Adipose tissue (tissue), 3 donors: ENCODE data around the gene R3HDM1. TPM values are rescaled to one million over a fixed set of nuclear protein-coding genes. Genes with fewer than 3 reads are reported as not detected.
A peak's percentile ranks its signal among the peaks of the same experiment; 100 is the strongest.
"Not testable (repeated sequence)": the region's sequence is repeated elsewhere in the genome, so short reads cannot be mapped to it uniquely, and the experiment has no call there.

Experiments used
- H3K27ac ChIP-seq: one replicate; pipeline ENCODE4 v1.5.1; 2013; ENCODE audit warnings: low read depth, low read length
- WGBS, 3 donors: extraction: QIAGEN DNeasy Blood & Tissue Kit; methylation state at CpG; one replicate each; pipeline ENCODE4 v1.1.7; 2013; 5-methylcytosine and 5-hydroxymethylcytosine counted together
- polyA plus RNA-seq, 3 donors: library from polyadenylated mRNA; stranded (reverse); fragments of 200-250 nt; gene quantifications; one replicate each; pipeline ENCODE4 v1.2.3, GENCODE V29; 2013
- donor health status: healthy with polysubstance abuse.
- donor health status: Bipolar disorder and iron deficiency.
- donor health status: healthy.

R3HDM1 gene
- polyA plus RNA-seq, 3 donors, result 5.2 to 12.5 (median 10.3) TPM

DNA sequence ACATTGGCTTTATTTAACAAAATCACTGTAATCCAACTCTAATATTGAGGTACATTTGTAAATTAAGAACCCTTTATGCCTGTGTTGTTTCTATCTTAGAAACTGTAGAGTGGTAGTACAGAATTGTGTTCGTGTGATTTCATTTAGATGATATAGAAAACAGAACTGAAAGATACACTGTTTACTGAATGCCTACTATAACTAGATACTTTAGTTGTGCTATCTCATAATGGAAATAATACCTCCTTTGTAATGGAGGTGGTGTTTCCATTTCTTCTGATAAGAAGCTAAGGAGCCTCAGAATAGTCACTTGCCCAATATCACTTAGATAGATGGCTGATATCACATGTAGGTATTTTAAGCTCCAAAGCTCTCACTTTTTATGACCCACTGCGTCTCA, 147.8 kb downstream of the R3HDM1 start:
- 97 to 98% (median 98%) methylated on average over 2 of the region's 2 CpGs for WGBS, 3 donors

DNA sequence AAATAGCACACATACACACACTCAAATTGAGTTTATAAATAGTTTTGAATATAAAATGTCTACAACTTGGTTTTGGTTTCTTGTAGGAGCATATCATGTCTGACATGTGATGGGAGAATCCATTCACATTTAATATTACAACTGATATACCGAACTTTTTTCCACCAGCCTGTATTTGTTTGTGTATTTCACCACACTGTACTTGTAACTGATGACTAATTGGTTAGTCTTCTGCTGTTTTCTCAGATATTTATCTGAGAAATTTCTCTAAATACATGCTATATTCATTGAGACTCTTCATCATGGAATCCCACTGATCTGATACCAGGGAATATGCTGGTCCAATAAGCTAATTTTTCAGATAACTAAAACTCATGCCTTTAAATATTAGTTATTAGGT, 154.1 kb downstream of the R3HDM1 start:
- 82 to 100% (median 97%) methylated on average over 1 of the region's 1 CpG for WGBS, 3 donors
- no peak overlapping the region for H3K27ac ChIP-seq

More for the DNA sequence above, 147.8 kb downstream of the R3HDM1 start:
- no peak overlapping the region for H3K27ac ChIP-seq

DNA sequence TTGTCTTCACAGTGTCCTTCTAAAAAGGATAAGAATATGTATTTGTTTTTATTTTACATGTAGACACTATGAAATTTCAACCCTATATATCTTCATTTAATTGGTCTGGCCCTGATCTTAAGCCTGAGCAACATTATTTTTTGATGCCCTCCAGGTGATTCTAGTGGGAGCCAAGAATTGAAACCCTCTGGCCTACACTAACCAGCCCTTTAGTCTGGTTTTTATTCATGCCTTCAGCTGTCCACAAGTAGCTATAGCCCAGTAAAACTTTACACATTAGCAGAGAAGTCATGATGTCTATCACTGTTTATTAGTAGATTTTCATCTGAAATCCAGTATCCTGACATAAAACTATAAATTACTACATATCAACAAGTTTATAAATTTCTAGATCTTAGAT, 157.7 kb downstream of the R3HDM1 start:
- no peak overlapping the region for H3K27ac ChIP-seq

DNA sequence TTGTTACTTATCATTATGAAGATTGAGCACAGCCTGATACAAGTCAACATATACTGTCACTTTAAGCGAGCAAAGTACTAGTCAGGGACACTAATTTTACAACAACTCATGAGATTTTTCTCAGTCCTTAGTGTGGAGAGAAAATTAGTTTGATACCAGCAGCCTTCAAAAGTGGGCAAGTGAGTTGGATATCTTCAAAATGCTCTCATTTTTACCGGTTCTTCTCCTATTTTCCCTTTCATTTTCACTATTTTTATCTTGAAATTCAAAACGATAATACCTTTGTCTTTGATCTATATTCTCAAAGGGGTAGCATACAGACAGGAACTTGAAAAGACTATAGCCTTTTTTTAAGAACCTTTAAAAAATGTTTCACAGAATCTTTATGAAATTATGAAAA, 158.4 kb downstream of the R3HDM1 start:
- 77 to 79% (median 79%) methylated on average over 3 of the region's 3 CpGs for WGBS, 3 donors
- H3K27ac ChIP-seq, result no peak overlapping the region

DNA sequence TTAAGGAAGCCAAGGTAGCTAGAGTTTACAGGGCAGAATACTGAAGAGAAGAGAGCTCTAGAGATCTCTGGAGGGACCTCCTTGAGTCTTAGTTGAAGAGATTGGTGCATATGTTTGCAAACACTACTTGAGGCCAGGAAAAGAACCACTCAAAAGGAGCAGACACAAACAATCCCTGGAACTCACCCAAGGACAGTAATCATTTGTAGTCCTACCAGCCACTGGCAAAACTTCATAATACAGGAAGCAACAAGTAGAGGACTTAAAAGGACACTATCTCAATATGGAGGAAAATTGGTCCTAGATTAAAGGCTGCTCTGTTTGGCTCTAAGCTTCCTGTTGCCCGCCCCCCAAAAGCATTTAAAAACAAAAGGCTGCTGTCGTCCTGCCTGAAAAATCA, 163.4 kb downstream of the R3HDM1 start:
- H3K27ac ChIP-seq, result no peak overlapping the region
- WGBS, 3 donors, result 69 to 80% (median 79%) methylated on average over 2 of the region's 2 CpGs

DNA sequence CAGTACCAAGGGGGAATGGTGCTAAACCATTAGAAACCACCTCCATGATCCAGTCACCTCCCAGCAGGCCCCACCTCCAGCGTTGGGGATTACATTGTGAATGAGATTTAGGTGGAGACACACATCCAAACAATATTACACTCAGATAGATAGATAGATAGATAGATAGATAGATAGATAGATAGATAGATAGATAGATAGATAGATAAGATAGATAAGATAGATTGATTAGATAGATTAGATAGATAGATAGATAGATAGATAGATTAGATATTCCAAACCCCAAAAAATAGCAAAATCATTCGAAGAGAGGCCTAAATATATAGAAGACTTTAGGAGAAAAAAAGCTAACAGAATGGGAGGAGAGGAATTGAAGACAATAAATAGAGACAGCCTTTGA, 167.6 kb downstream of the R3HDM1 start:
- no peak overlapping the region for H3K27ac ChIP-seq
- 94 to 98% (median 98%) methylated on average over 2 of the region's 2 CpGs for WGBS, 3 donors

DNA sequence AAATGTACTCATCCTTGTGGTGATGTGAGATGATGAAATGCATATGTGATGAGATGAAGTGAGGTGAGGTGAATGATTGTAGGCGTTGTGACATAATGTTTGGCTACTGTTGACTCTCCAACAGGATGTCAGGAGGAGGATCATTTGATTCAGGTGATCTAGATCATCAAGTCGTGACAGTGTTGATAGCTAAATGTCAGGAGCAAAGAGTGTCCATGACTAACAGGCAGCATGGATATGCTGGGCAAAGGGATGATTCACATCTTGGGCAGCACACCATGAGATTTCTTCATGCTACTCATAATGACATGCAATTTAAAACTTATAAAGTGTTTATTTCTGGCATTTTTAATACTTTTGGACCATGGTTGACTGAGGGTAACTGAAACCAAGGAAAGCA, 170.2 kb downstream of the R3HDM1 start:
- H3K27ac ChIP-seq, result no peak overlapping the region
- WGBS, 3 donors, result 89 to 96% (median 93%) methylated on average over 2 of the region's 2 CpGs

DNA sequence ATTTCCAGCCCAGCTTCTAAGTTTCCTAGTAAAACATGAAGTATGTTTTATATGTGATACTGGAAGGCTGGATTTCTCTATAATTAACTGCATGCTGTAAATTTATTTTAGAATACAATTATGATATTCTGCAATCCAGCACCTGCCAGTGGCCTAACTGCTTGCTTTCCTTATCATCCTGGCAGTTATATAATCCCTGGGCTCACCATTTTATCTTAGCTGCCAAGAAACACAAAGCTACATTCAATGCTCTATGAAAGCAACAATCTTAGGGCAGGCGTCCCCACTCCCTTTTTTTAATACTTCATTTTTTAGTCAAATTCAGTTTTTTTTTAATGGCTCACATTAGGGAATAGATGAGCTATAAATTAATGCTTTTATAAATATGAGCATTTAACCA, 172.0 kb downstream of the R3HDM1 start:
- 23 to 70% (median 52%) methylated on average over 1 of the region's 1 CpG for WGBS, 3 donors

DNA sequence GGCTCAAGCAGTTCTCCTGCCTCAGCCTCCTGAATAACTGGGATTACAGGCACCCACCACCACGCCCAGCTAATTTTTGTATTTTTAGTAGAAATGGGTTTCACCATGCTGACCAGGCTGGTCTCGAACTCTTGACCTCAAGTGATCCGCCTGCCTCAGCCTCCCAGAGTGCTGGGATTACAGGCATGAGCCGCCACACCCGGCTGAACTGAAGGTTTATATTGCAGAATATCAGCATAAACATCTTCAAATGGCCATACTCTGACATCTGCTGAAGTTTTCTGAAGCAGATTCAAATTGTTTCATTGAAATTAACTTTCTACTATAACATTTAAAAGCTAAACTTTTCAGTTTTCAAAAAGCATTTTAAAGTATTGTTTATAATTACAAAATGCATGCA, 172.8 kb downstream of the R3HDM1 start:
- H3K27ac ChIP-seq, result not testable (repeated sequence)
- WGBS, 3 donors, result 93 to 98% (median 95%) methylated on average over 5 of the region's 5 CpGs

More for the DNA sequence above, 172.0 kb downstream of the R3HDM1 start:
- H3K27ac ChIP-seq, result no peak overlapping the region

DNA sequence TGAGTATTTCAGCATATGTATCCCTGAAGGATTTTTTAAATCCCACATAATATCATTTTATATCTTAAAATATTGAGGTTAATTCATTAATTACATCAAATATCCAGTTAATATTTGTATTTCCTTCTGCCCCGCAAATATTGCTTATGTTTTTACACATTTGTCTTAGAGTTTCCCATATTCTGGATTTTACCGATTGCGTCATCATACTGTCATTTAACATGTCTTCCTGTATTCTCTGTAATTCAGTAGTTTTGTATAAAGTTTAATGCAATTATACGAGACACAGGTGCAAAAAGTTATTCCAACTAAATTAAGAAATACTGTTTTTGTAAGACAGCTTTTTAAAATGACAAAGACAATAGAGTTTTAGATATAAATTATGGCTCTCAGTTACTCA, 176.9 kb downstream of the R3HDM1 start:
- WGBS, 3 donors, result 88 to 97% (median 89%) methylated on average over 4 of the region's 4 CpGs
- no peak overlapping the region for H3K27ac ChIP-seq

DNA sequence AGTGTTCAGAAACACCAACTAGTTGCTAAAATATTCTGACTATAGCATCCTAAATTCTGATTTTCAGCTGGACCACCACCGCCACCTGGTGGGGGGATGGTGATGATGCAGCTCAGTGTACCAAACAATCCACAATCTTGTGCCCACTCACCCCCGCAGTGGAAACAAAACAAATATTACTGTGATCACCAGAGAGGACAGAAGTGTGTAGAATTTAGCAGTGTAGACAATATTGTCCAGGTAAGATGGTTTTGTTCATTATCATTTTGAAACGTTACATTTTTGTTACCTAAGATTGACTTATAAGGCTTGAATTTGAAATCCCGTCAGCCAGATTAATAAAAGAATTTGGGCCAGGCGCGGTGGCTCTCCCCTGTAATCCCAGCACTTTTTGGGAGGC, 178.7 kb downstream of the R3HDM1 start:
- 56 to 65% (median 64%) methylated on average over 6 of the region's 6 CpGs for WGBS, 3 donors

DNA sequence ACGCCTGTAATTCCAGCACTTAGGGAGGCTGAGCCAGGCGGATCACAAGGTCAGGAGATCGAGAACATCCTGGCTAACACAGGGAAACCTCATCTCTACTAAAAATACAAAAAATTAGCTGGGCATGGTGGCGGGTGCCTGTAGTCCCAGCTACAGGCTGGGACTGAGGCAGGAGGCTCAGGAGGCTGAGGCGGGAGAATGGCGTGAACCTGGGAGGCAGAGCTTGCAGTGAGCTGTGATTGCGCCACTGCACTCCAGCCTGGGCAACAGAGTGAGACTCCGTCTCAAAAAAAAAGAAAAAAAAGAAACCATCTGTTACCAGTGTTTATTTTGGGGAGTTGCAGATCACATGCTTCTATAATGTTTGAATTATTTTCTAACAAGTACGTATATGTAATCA, 183.8 kb downstream of the R3HDM1 start:
- H3K27ac ChIP-seq, result not testable (repeated sequence)
- WGBS, 3 donors, result 93 to 97% (median 97%) methylated on average over 9 of the region's 9 CpGs

More for the DNA sequence above, 178.7 kb downstream of the R3HDM1 start:
- no peak overlapping the region for H3K27ac ChIP-seq

DNA sequence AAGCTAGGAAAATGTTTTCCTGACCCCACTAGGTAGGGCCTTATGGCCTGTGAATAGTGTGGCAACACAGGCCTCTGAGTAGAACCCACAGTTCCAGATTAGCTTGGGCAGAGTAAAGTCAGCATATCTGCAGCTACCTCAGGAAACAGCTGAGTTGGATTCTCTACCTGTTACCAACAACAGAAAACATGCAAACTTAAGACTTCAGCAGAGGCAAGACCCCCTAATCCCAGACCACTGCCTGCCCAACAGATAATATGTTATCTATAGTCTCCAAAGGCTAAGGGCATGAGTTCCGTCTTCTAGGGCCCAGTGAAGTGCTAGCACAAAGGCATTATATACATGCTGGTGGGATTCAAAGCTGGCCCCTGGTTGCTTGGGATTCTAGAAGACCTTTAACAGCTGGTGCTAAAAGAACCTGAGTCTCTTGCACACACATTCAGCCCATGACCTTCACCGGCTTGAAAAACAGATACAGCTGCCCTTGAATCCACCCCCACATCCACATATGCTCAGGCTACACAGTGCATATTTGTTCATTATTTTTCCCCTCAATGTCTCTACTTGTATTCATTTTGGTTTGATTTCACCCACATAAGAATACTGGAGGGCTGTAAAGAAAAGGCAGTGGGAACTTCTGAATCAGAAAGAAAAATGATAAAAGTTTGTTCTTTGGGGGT, 196.9 kb downstream of the R3HDM1 start:
- no peak overlapping the region for H3K27ac ChIP-seq
- 42 to 94% (median 87%) methylated on average over 2 of the region's 2 CpGs for WGBS, 3 donors

DNA sequence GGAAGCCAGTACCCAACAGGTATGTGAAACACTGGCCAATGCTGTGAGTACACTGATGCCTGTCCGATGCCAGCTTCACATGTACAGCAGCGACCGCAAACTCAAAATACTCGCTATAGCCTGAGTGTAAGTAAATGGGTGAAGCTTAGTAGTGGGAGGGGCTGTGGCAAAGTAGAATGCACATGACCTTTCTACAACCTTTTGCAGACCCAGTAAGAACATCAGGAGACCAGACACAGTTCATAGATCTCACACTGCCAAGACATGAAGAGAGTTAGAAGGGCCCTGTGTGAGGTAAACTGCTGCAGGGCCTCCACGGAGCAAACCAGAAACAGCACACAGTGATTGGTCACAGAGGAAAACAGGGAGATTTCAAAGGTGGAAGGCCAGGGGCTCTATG, 201.3 kb downstream of the R3HDM1 start:
- 91 to 96% (median 92%) methylated on average over 5 of the region's 5 CpGs for WGBS, 3 donors
- H3K27ac ChIP-seq, result no peak overlapping the region

DNA sequence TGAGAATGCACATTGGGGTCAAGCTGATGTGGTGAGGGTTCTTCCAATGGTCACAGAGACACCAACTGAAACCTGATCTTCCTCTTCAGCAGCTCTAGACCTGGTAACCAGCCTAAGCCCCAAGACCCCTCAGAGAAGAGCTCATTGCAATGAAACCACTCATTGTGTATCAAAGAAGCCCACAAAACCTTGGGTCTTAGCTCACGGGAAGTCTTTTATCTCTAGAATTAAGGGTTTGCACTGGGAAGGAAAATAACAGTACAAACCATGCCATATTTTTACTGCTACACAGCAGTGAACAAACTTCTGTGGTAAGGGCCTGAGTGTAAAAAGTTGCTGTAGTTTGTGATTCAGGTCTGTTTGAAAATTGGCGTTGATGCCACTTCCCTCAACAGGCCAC, 201.8 kb downstream of the R3HDM1 start:
- 89 to 93% (median 93%) methylated on average over 2 of the region's 2 CpGs for WGBS, 3 donors
- H3K27ac ChIP-seq, result no peak overlapping the region

DNA sequence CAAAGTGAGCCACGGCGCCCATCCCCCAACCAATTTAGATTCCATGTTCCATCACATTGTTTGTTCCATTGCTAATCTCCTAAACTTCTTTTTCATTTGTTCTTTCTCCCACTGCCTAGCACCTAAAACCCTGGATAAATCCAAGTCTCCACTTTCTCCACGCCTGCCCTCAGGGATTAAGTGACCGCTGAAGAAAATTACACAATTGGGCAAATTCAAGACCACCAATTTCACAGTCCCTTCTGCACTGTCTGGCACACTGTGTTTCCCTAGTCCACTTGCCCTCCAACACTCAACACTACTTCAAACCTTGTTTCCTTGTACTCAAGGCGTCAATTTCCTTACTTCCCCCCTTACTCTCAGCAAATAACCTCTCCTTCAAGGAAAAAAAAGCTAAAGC, 205.3 kb downstream of the R3HDM1 start:
- no peak overlapping the region for H3K27ac ChIP-seq
- 94 to 96% (median 95%) methylated on average over 5 of the region's 5 CpGs for WGBS, 3 donors

DNA sequence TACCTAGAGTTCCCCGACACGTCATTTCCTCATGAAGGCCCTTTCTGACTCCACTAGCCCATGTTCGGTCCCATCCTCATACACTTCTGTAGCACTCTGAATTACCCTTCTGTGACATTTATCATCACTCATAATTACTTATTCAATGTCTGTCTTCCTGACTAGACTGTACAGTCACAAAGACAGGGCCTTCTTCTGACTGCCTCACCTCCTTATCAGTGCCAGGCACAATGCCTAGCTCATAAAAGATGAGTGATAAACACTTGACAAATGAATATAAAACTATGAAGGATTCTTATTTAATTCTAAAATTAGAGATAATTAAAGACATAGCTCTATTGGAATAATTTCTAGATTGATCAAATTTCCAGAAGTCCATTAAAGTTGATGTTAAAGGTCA, 208.9 kb downstream of the R3HDM1 start:
- WGBS, 3 donors, result 95 to 98% (median 96%) methylated on average over 3 of the region's 3 CpGs
- H3K27ac ChIP-seq, result no peak overlapping the region

DNA sequence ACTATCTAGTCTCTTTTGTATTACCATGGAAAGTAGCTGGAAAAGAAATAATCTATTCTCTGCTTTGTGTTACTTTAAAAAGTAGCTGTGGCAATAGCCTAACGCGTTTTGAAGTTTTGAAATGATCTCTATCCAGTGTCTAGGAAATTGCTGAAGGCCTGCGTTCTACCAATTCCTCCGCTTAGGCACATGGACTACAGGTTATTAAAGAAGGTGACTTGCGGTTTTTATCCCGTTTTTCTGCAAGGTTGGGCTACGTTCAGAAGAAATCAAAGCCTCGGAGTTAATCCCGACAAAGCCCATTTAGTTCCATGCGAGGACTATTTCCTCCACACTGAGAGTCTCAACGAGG, 209.7 kb downstream of the R3HDM1 start:
- H3K27ac ChIP-seq, result no peak overlapping the region
- 78 to 84% (median 81%) methylated on average over 11 of the region's 11 CpGs for WGBS, 3 donors

DNA sequence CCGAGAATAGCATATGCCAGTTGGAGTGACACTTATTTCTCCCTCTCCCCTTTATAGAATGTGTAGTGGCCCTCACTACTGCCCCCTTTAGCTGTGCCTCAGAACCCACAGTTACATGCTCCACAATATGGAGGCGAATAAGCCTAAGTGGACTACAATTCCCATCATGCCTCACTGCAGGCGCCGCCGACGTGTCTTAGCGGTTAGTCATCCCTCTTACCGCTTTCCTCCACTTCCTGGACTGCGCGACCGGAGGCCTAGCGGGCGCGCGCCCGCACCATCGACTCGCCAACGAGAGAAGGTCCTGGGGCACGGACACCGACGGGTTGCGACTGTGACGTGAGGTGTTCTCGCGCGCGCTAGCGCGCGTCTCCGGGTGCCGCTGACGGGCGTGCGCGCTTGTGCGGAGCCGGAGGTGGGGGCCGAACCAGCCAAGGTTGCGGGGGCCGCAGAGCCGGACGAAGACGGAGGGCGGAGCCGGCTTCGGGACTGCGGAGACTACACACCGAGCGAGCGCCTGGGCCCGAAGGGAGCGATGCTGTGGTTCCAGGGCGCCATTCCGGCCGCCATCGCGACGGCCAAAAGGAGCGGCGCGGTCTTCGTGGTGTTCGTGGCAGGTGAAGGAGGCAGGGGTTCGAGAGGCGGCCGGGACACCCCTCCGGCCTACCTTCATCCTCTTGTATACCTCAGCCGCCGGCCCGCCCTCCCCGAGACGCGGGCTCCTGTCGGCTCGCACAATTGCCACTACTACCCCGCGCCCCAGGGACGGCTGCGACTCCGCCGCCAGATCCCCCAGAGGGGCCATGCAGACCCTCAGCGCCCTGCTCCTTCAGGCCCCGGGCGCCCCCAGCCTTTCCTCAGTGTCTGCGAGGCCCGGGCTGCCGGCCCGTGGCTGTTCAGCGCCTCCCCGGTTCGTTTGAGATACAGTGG, 210.4 kb downstream of the R3HDM1 start, which contains the start of gene UBXN4:
Gene UBXN4, plus strand, starts transcription at position 461 of the 930 bp plus-strand sequence. Its CDS starts 75 bp downstream, at position 536.
- H3K27ac ChIP-seq, result peak within 1 kb of the TSS; percentile 98
- 1% methylated on average over 80 to 93 of the region's 93 CpGs for WGBS, 3 donors
